ENCODE measurements around the gene VPS41.

The VPS41 gene

GRCh38 chr7:38905056-38905759 is 3.8 kb downstream of the VPS41 start:
- no peak for DNase-seq

- DNase-seq, result no peak
Observed at GRCh38 chr7:38903057-38903456, 5.9 kb downstream of the VPS41 start.

- DNase-seq, result no peak
Observed at GRCh38 chr7:38902449-38902848, 6.5 kb downstream of the VPS41 start.

- DNase-seq, result no peak
Observed at GRCh38 chr7:38893061-38893460, 15.9 kb downstream of the VPS41 start.

- no peak for DNase-seq
Observed at GRCh38 chr7:38890597-38890996, 18.4 kb downstream of the VPS41 start.

- no peak for DNase-seq
Observed at GRCh38 chr7:38889872-38890432, 19.0 kb downstream of the VPS41 start.

GRCh38 chr7:38889079-38889478 is 19.9 kb downstream of the VPS41 start:
- no peak for DNase-seq

- DNase-seq, result no peak
Observed at GRCh38 chr7:38886265-38886664, 22.7 kb downstream of the VPS41 start.

GRCh38 chr7:38883706-38884105 is 25.3 kb downstream of the VPS41 start:
- no peak for DNase-seq

- no peak for DNase-seq
Observed at GRCh38 chr7:38881947-38882684, 26.9 kb downstream of the VPS41 start.

GRCh38 chr7:38881015-38881414 is 28.0 kb downstream of the VPS41 start:
- no peak for DNase-seq

- DNase-seq, result no peak
Observed at GRCh38 chr7:38880454-38880853, 28.5 kb downstream of the VPS41 start.

- DNase-seq, result no peak
Observed at GRCh38 chr7:38880035-38880434, 29.0 kb downstream of the VPS41 start.

GRCh38 chr7:38878694-38879457 is 30.1 kb downstream of the VPS41 start:
- DNase-seq, result no peak

- DNase-seq, result no peak
Observed at GRCh38 chr7:38873433-38873832, 35.6 kb downstream of the VPS41 start.

- DNase-seq, result no peak
Observed at GRCh38 chr7:38872202-38872601, 36.8 kb downstream of the VPS41 start.

- DNase-seq, result no peak
Observed at GRCh38 chr7:38870147-38870546, 38.8 kb downstream of the VPS41 start.

GRCh38 chr7:38863601-38864291 is 45.2 kb downstream of the VPS41 start:
- no peak for DNase-seq

GRCh38 chr7:38862666-38863065 is 46.3 kb downstream of the VPS41 start:
- DNase-seq, result no peak

- no peak for DNase-seq
Observed at GRCh38 chr7:38858259-38858884, 50.6 kb downstream of the VPS41 start.

GRCh38 chr7:38855867-38856266 is 53.1 kb downstream of the VPS41 start:
- no peak for DNase-seq

- DNase-seq, result no peak
Observed at GRCh38 chr7:38855386-38855785, 53.6 kb downstream of the VPS41 start.
